WTC11 (cell line): Measurements from ENCODE around the gene UBASH3A. TPM values are rescaled to one million over a fixed set of nuclear protein-coding genes. Genes with fewer than 3 reads are reported as not detected.

Source experiments
- ATAC-seq: fragments of 200-7000 bp; cut with Tn5 transposase; 2 replicates; pipeline ENCODE4 v1.10.0; 2021; ENCODE audit warnings: mild to moderate bottlenecking, moderate library complexity
- CTCF ChIA-PET: fragments of 300-600 bp; sonication (Branson Sonifier 250); formaldehyde crosslinking; loops from one replicate; lab custom pipeline; 2021; ENCODE audit warnings: antibody characterized with exemption; lab: Charles Lee
- POLR2A ChIA-PET: fragments of 350-600 bp; sonication (Branson Sonifier 250); formaldehyde crosslinking; loops from one replicate; lab custom pipeline; 2021; ENCODE audit warnings: antibody characterized with exemption; lab: Charles Lee
- DNase-seq: peaks from one replicate; pipeline ENCODE4 v3.0.0; 2021; ENCODE audit warnings: low spot score
- H3K27ac Mint-ChIP-seq: 2 replicates; pipeline ENCODE4 v1.8.0; 2021; ENCODE audit warnings: mixed read lengths
- H3K27me3 Mint-ChIP-seq: 2 replicates; pipeline ENCODE4 v1.8.0; 2021; ENCODE audit warnings: low read depth, mild to moderate bottlenecking, moderate library complexity, mixed read lengths
- H3K36me3 Mint-ChIP-seq: 2 replicates; pipeline ENCODE4 v1.8.0; 2021; ENCODE audit warnings: mixed read lengths
- H3K4me1 Mint-ChIP-seq: 2 replicates; pipeline ENCODE4 v1.8.0; 2022; ENCODE audit warnings: mixed read lengths
- H3K4me3 Mint-ChIP-seq: 2 replicates; pipeline ENCODE4 v1.8.0; 2021; ENCODE audit warnings: mild to moderate bottlenecking, moderate library complexity, mixed read lengths
- H3K9me3 Mint-ChIP-seq: 2 replicates; pipeline ENCODE4 v1.8.0; 2021; ENCODE audit warnings: mixed read lengths
- AFF4 ChIP-seq: sonication (generic); formaldehyde crosslinking; IDR thresholded peaks from 2 replicates; pipeline ENCODE4 v1.8.1; 2023; ENCODE audit warnings: mild to moderate bottlenecking, missing genetic modification reagents, borderline replicate concordance
- CREM ChIP-seq: sonication (generic); formaldehyde crosslinking; IDR thresholded peaks from 2 replicates; pipeline ENCODE4 v1.8.1; 2022; ENCODE audit warnings: mild to moderate bottlenecking, missing genetic modification reagents, moderate library complexity
- CTCF ChIP-seq: fragments of 200-600 bp; IDR thresholded peaks from 2 replicates; pipeline ENCODE4 v1.8.0; 2022; ENCODE audit warnings: antibody characterized with exemption
- ELF4 ChIP-seq: sonication (generic); formaldehyde crosslinking; IDR thresholded peaks from 2 replicates; pipeline ENCODE4 v1.8.1; 2022; ENCODE audit warnings: low read depth, mild to moderate bottlenecking, moderate library complexity, missing genetic modification reagents
- ERG ChIP-seq: fragments of 250-450 bp; sonication (Bioruptor Pico); IDR thresholded peaks from 2 replicates; pipeline ENCODE4 v1.8.0; 2021; ENCODE audit warnings: mild to moderate bottlenecking
- FOXJ3 ChIP-seq: sonication (generic); formaldehyde crosslinking; IDR thresholded peaks from 2 replicates; pipeline ENCODE4 v1.9.0; 2021; ENCODE audit warnings: missing genetic modification reagents, mild to moderate bottlenecking, borderline replicate concordance
- KAT7 ChIP-seq: sonication (generic); formaldehyde crosslinking; IDR thresholded peaks from 2 replicates; pipeline ENCODE4 v1.8.1; 2023; ENCODE audit warnings: missing genetic modification reagents, mild to moderate bottlenecking, borderline replicate concordance
- MAX ChIP-seq: sonication (generic); formaldehyde crosslinking; IDR thresholded peaks from 2 replicates; pipeline ENCODE4 v1.8.0; 2022; ENCODE audit warnings: mild to moderate bottlenecking, missing genetic modification reagents
- OVOL2 ChIP-seq: fragments of 250-450 bp; sonication (Bioruptor Pico); IDR thresholded peaks from 2 replicates; pipeline ENCODE4 v1.9.0; 2021; ENCODE audit warnings: mild to moderate bottlenecking, borderline replicate concordance
- STAT6 ChIP-seq: sonication (generic); formaldehyde crosslinking; conservative IDR thresholded peaks from 2 replicates; pipeline ENCODE4 v1.8.1; 2023; ENCODE audit warnings: mild to moderate bottlenecking, low read depth, missing genetic modification reagents, moderate library complexity
- TP53 ChIP-seq: sonication (generic); formaldehyde crosslinking; IDR thresholded peaks from 2 replicates; pipeline ENCODE4 v1.8.1; 2023; ENCODE audit warnings: mild to moderate bottlenecking, missing genetic modification reagents
- USF1 ChIP-seq: sonication (generic); formaldehyde crosslinking; IDR thresholded peaks from 2 replicates; pipeline ENCODE4 v1.8.0; 2022; ENCODE audit warnings: mild to moderate bottlenecking, missing genetic modification reagents
- ZNF317 ChIP-seq: sonication (generic); formaldehyde crosslinking; IDR thresholded peaks from 2 replicates; pipeline ENCODE4 v1.8.1; 2023; ENCODE audit warnings: low read depth, mild to moderate bottlenecking, moderate library complexity, missing genetic modification reagents, borderline replicate concordance
- total RNA-seq: library from RNA; stranded (reverse); gene quantifications from 3 replicates; pipeline ENCODE4 v1.2.3, GENCODE V29; 2021

UBASH3A gene
- total RNA-seq, 1 experiment from 2014 or later, result not detected

GRCh38 chr21:42414553-42414927, 10.8 kb downstream of the UBASH3A start:
- no peaks in the 10 kb centered on the region; the same call in 1 of the 2 replicates for H3K9me3 Mint-ChIP-seq
- no peak for TF ChIP-seq OVOL2 (CRISPR knock-in tag)
- TF ChIP-seq AFF4 (CRISPR knock-in tag), result no peak
- no peak for TF ChIP-seq FOXJ3 (CRISPR knock-in tag)
- TF ChIP-seq MAX (CRISPR knock-in tag), result no peak
- no peak for TF ChIP-seq ERG (CRISPR knock-in tag)
- TF ChIP-seq STAT6 (CRISPR knock-in tag), result no peak
- TF ChIP-seq KAT7, result no peak
- TF ChIP-seq ELF4 (CRISPR knock-in tag), result no peak
- no peak for TF ChIP-seq CTCF
- no peak for TF ChIP-seq TP53 (CRISPR knock-in tag)
- TF ChIP-seq ZNF317 (CRISPR knock-in tag), result no peak
- TF ChIP-seq CREM (CRISPR knock-in tag), result no peak
- TF ChIP-seq USF1 (CRISPR knock-in tag), result no peak
- no peak overlapping the region for H3K4me3 Mint-ChIP-seq
- DNase-seq (no peak), ATAC-seq (no peak)
- 0 out of 2 replicates have a peak, but pooled peaks cover 2% of the 10 kb centered on the region for H3K4me1 Mint-ChIP-seq
- H3K27ac Mint-ChIP-seq, result no peak overlapping the region
- ChIA-PET CTCF (no interaction called here), POLR2A (no interaction called here)
- H3K27me3 Mint-ChIP-seq, result no peaks in the 10 kb centered on the region
- no peaks in the 10 kb centered on the region for H3K36me3 Mint-ChIP-seq
